GM06990 (cell line): ENCODE data around the gene FANCL.
"Not testable (repeated sequence)": the region's sequence is repeated elsewhere in the genome, so short reads cannot be mapped to it uniquely, and the experiment has no call there.

ENCODE experiments used
- DNase-seq: peaks from one replicate; pipeline ENCODE4 v3.0.0-alpha.2; 2011; ENCODE audit not compliant: insufficient read length; ENCODE audit errors: extremely low read depth
- H3K27me3 ChIP-seq: replicated peaks from 2 replicates; pipeline ENCODE4 v1.6.0; 2011; ENCODE audit warnings: low read length; ENCODE audit not compliant: control insufficient read depth, insufficient read depth
- H3K36me3 ChIP-seq: 2 replicates; pipeline ENCODE4 v1.5.1; 2011; ENCODE audit warnings: low read length; ENCODE audit not compliant: control insufficient read depth, insufficient read depth
- H3K4me3 ChIP-seq: replicated peaks from 2 replicates; pipeline ENCODE4 v1.5.1; 2011; ENCODE audit warnings: low read depth, mild to moderate bottlenecking, control low read depth, low read length
- TF ChIP-seq, protein P1 (sequence below): IDR thresholded peaks from 2 replicates; pipeline ENCODE4 v1.5.1; 2011; ENCODE audit warnings: low read length, control low read depth, mild to moderate bottlenecking, inconsistent platforms; ENCODE audit not compliant: insufficient read depth, poor library complexity, severe bottlenecking

FANCL gene

DNA sequence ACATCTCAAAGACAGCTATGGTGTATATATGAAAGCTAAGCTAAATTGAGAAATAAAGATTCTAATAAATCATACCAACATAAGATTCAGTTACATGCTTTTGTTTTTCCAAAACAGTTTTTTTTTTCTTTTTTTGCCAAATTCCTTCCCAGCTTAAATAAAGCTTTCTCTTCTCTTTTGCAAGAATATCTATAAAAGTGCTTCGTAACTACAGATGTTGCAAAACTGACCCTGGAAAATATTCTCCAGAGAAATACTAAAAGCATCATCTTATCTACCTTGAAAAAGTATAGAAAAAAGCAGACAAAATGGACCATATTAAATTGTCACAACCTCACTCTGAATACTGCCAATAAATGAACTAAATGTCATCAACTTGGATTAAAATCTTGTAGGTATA, 38.7 kb downstream of the FANCL start:
- no peak for DNase-seq
- no peak overlapping the region for H3K4me3 ChIP-seq
- TF ChIP-seq, protein P1, sequence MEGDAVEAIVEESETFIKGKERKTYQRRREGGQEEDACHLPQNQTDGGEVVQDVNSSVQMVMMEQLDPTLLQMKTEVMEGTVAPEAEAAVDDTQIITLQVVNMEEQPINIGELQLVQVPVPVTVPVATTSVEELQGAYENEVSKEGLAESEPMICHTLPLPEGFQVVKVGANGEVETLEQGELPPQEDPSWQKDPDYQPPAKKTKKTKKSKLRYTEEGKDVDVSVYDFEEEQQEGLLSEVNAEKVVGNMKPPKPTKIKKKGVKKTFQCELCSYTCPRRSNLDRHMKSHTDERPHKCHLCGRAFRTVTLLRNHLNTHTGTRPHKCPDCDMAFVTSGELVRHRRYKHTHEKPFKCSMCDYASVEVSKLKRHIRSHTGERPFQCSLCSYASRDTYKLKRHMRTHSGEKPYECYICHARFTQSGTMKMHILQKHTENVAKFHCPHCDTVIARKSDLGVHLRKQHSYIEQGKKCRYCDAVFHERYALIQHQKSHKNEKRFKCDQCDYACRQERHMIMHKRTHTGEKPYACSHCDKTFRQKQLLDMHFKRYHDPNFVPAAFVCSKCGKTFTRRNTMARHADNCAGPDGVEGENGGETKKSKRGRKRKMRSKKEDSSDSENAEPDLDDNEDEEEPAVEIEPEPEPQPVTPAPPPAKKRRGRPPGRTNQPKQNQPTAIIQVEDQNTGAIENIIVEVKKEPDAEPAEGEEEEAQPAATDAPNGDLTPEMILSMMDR = no peak
- H3K36me3 ChIP-seq = no peaks in the 10 kb centered on the region; the same call in 1 of the 2 replicates
- no peaks in the 10 kb centered on the region for H3K27me3 ChIP-seq

DNA sequence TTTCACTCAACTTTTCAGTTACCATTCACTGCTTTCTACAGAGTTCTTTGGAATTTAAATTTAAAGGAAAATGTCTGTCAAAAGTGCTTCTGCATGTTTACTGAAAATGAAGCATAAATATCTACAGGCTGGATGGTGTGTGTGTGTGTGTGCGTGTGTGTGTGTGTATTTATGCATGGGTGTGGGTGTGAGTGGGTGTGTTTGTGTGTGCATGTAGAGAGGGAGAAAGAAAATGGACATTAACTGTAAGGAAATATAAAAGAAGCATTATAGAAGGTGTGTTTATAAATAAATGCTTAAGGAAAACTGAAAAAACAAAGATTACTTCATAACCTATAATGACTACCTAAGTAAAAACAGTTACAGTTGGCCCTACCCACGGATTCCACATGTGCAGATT, 43.2 kb downstream of the FANCL start:
- DNase-seq = no peak
- no peaks in the 10 kb centered on the region for H3K27me3 ChIP-seq
- TF ChIP-seq, protein P1 = no peak
- no peak overlapping the region for H3K4me3 ChIP-seq
- H3K36me3 ChIP-seq = no peaks in the 10 kb centered on the region

DNA sequence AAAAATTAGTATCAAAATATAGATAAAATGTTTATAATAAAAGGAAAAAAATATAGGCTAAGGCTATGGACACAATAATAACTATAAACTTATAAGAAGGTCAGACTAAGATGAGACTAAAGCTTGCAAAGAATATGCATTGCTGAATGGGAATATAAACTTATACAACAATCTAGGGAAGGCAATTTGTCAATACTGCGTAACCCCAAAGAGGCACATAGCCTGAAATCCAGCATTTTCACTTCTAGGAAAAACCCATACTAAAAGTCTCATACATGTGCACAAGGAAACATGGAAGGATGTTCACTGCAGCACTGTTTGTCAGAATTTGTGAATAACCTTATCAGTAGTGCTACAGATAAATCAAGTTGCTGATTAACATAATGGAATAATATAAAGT, 45.5 kb downstream of the FANCL start:
- Histone ChIP-seq H3K27me3 (no peaks in the 10 kb centered on the region), H3K36me3 (no peaks in the 10 kb centered on the region), H3K4me3 (no peak overlapping the region)
- TF ChIP-seq, protein P1 = no peak
- DNase-seq = no peak

DNA sequence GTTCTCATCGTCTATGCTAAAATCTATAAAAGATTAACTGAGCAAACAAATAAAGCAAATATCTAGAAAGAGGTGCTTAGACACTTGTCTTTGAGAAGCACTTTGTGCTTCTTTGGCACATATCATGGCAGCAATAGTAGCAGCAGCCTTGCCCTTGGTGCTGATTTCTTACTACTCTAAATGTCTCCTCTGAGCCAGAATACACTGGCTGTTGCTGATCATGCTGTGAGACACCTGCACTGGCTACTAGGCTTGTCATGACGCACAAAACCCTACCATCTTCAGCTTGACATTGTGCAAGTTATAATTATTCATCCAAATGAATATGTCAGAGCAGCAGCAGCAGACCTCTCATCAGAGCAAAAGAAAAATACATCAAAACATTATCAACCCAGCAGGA, 46.7 kb downstream of the FANCL start:
- no peaks in the 10 kb centered on the region for H3K36me3 ChIP-seq
- H3K4me3 ChIP-seq = no peak overlapping the region
- DNase-seq = no peak
- TF ChIP-seq, protein P1 = no peak
- H3K27me3 ChIP-seq = no peaks in the 10 kb centered on the region

DNA sequence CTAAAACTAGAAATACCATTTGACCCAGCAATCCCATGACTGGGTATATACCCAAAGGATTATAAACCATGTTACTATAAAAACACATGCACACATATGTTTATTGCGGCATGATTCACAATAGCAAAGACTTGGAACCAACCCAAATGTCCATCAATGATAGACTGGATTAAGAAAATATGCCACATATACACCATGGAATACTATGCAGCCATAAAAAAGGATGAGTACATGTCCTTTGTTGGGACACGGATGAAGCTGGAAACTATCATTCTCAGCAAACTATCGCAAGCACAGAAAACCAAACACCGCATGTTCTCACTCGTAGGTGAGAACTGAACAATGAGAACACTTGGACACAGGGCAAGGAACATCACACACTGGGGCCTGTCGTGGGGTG, 54.1 kb downstream of the FANCL start:
- not testable (repeated sequence) for H3K27me3 ChIP-seq, DNase-seq, H3K36me3 ChIP-seq, H3K4me3 ChIP-seq

DNA sequence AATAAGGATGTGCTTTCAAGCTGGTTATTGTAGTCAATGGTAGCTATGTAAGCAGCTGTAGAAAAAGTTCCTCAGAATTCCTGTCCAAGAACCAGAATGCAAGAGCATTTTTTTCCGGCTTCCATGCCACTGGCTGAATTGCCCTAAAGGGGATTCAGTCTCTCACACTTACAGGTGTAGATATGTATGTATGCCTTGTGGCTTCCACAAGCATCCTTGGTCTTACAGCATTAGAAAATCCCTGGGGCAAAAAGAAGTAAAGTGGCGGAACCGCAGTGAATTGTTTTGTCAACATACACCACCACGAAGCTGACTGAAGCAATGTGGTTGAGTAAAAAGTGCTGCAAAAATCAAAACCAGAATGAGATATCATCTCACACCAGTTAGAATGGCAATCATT, 54.6 kb downstream of the FANCL start:
- Histone ChIP-seq H3K4me3 (no peak overlapping the region), H3K36me3 (no peaks in the 10 kb centered on the region; the same call in 1 of the 2 replicates), H3K27me3 (no peaks in the 10 kb centered on the region)
- TF ChIP-seq, protein P1 = no peak
- DNase-seq = no peak
